Stimulated activated memory B cell treated with anti-CD40 and anti-IgM and Interleukin-4, amounts not matched to agents 10 μg/mL and 1 μg/mL and 100 μg/mL, for 72 hours (primary cell): ENCODE data around the gene ANKRD53.

Source experiments
- ATAC-seq: fragments of 150-1000 bp; cut with Tn5 transposase; 2 replicates; pipeline ENCODE4 v1.10.0; 2021
- H3K27ac Mint-ChIP-seq: one replicate; pipeline ENCODE4 v1.8.0; 2022; ENCODE audit warnings: mild to moderate bottlenecking, mixed read lengths
- H3K27me3 Mint-ChIP-seq: one replicate; pipeline ENCODE4 v1.8.0; 2022; ENCODE audit warnings: mixed read lengths
- H3K36me3 Mint-ChIP-seq: one replicate; pipeline ENCODE4 v1.8.0; 2022; ENCODE audit warnings: mixed read lengths
- H3K4me1 Mint-ChIP-seq: one replicate; pipeline ENCODE4 v1.8.0; 2022; ENCODE audit warnings: mixed read lengths
- H3K4me3 Mint-ChIP-seq: one replicate; pipeline ENCODE4 v1.8.0; 2022; ENCODE audit warnings: mild to moderate bottlenecking, moderate library complexity, mixed read lengths
- H3K9me3 Mint-ChIP-seq: one replicate; pipeline ENCODE4 v1.8.0; 2022; ENCODE audit warnings: mixed read lengths

ANKRD53 gene

GRCh38 chr2:70959271-70959761 lies 19.1 kb upstream of the ANKRD53 start:
- Mint-ChIP-seq H3K4me3 (no peak overlapping the region), H3K4me1 (peaks cover 6% of the 10 kb centered on the region), H3K9me3 (no peaks in the 10 kb centered on the region), H3K36me3 (no peaks in the 10 kb centered on the region), H3K27me3 (peaks cover 86% of the 10 kb centered on the region), H3K27ac (no peak overlapping the region)
- no peak for ATAC-seq

GRCh38 chr2:70959851-70960832 lies 18.3 kb upstream of the ANKRD53 start:
- H3K27me3 Mint-ChIP-seq: peaks cover 86% of the 10 kb centered on the region
- H3K9me3 Mint-ChIP-seq: no peaks in the 10 kb centered on the region
- H3K27ac Mint-ChIP-seq: no peak overlapping the region
- peaks cover 13% of the 10 kb centered on the region for H3K4me1 Mint-ChIP-seq
- ATAC-seq: no peak
- H3K36me3 Mint-ChIP-seq: no peaks in the 10 kb centered on the region
- no peak overlapping the region for H3K4me3 Mint-ChIP-seq

GRCh38 chr2:70960833-70961647 lies 17.4 kb upstream of the ANKRD53 start:
- Mint-ChIP-seq H3K27me3 (peaks cover 80% of the 10 kb centered on the region), H3K4me3 (no peak overlapping the region), H3K4me1 (peaks cover 15% of the 10 kb centered on the region), H3K9me3 (no peaks in the 10 kb centered on the region), H3K36me3 (no peaks in the 10 kb centered on the region), H3K27ac (no peak overlapping the region)
- no peak for ATAC-seq

- no peaks in the 10 kb centered on the region for H3K36me3 Mint-ChIP-seq
- peaks cover 74% of the 10 kb centered on the region for H3K27me3 Mint-ChIP-seq
- no peak overlapping the region for H3K27ac Mint-ChIP-seq
- peaks cover 15% of the 10 kb centered on the region for H3K4me1 Mint-ChIP-seq
- no peaks in the 10 kb centered on the region for H3K9me3 Mint-ChIP-seq
- no peak for ATAC-seq
- no peak overlapping the region for H3K4me3 Mint-ChIP-seq
Observed at GRCh38 chr2:70961648-70961994, 16.8 kb upstream of the ANKRD53 start.

GRCh38 chr2:70962211-70962884 lies 16.1 kb upstream of the ANKRD53 start:
- H3K36me3 Mint-ChIP-seq: no peaks in the 10 kb centered on the region
- no peaks in the 10 kb centered on the region for H3K9me3 Mint-ChIP-seq
- H3K27me3 Mint-ChIP-seq: peaks cover 69% of the 10 kb centered on the region
- no peak for ATAC-seq
- peaks cover 15% of the 10 kb centered on the region for H3K4me1 Mint-ChIP-seq
- H3K27ac Mint-ChIP-seq: no peak overlapping the region
- no peak overlapping the region for H3K4me3 Mint-ChIP-seq

GRCh38 chr2:70962885-70963878 lies 15.2 kb upstream of the ANKRD53 start:
- Mint-ChIP-seq H3K9me3 (no peaks in the 10 kb centered on the region), H3K27me3 (peaks cover 69% of the 10 kb centered on the region), H3K36me3 (no peaks in the 10 kb centered on the region), H3K27ac (no peak overlapping the region), H3K4me3 (no peak overlapping the region), H3K4me1 (peaks cover 14% of the 10 kb centered on the region)
- no peak for ATAC-seq

GRCh38 chr2:70964133-70964532 lies 14.3 kb upstream of the ANKRD53 start:
- Mint-ChIP-seq H3K27me3 (peaks cover 61% of the 10 kb centered on the region), H3K9me3 (no peaks in the 10 kb centered on the region), H3K4me3 (no peak overlapping the region), H3K4me1 (peaks cover 9% of the 10 kb centered on the region), H3K36me3 (no peaks in the 10 kb centered on the region), H3K27ac (no peak overlapping the region)
- no peak for ATAC-seq

GRCh38 chr2:70964596-70965386 lies 13.6 kb upstream of the ANKRD53 start:
- ATAC-seq: peak; percentile 81
- Mint-ChIP-seq H3K27ac (peak overlapping the region; percentile 65), H3K27me3 (peaks cover 56% of the 10 kb centered on the region), H3K9me3 (no peaks in the 10 kb centered on the region), H3K4me3 (peak overlapping the region; percentile 85), H3K4me1 (peaks cover 9% of the 10 kb centered on the region), H3K36me3 (no peaks in the 10 kb centered on the region)

- peaks cover 9% of the 10 kb centered on the region for H3K4me1 Mint-ChIP-seq
- no peaks in the 10 kb centered on the region for H3K9me3 Mint-ChIP-seq
- peak overlapping the region; percentile 85 for H3K4me3 Mint-ChIP-seq
- no peaks in the 10 kb centered on the region for H3K36me3 Mint-ChIP-seq
- peaks cover 48% of the 10 kb centered on the region for H3K27me3 Mint-ChIP-seq
- H3K27ac Mint-ChIP-seq: peak overlapping the region; percentile 65
- no peak for ATAC-seq
Observed at GRCh38 chr2:70965506-70965905, 12.9 kb upstream of the ANKRD53 start.

GRCh38 chr2:70966681-70967080 lies 11.7 kb upstream of the ANKRD53 start:
- Mint-ChIP-seq H3K4me1 (peaks cover 9% of the 10 kb centered on the region), H3K9me3 (no peaks in the 10 kb centered on the region), H3K27me3 (peaks cover 40% of the 10 kb centered on the region), H3K4me3 (no peak overlapping the region), H3K27ac (no peak overlapping the region), H3K36me3 (no peaks in the 10 kb centered on the region)
- ATAC-seq: no peak

GRCh38 chr2:70967189-70967588 lies 11.2 kb upstream of the ANKRD53 start:
- Mint-ChIP-seq H3K9me3 (no peaks in the 10 kb centered on the region), H3K27ac (no peak overlapping the region), H3K4me3 (no peak overlapping the region), H3K27me3 (peaks cover 40% of the 10 kb centered on the region), H3K36me3 (no peaks in the 10 kb centered on the region), H3K4me1 (peaks cover 9% of the 10 kb centered on the region)
- ATAC-seq: no peak

GRCh38 chr2:70974592-70974991 lies 3.8 kb upstream of the ANKRD53 start:
- no peaks in the 10 kb centered on the region for H3K36me3 Mint-ChIP-seq
- no peaks in the 10 kb centered on the region for H3K9me3 Mint-ChIP-seq
- no peak overlapping the region for H3K4me3 Mint-ChIP-seq
- H3K27me3 Mint-ChIP-seq: peaks cover 13% of the 10 kb centered on the region
- no peak overlapping the region for H3K27ac Mint-ChIP-seq
- no peak for ATAC-seq
- H3K4me1 Mint-ChIP-seq: peaks cover 19% of the 10 kb centered on the region

GRCh38 chr2:70975237-70975636 lies 3.2 kb upstream of the ANKRD53 start:
- Mint-ChIP-seq H3K36me3 (no peaks in the 10 kb centered on the region), H3K9me3 (no peaks in the 10 kb centered on the region), H3K27me3 (peaks cover 13% of the 10 kb centered on the region), H3K4me1 (peaks cover 19% of the 10 kb centered on the region), H3K4me3 (no peak overlapping the region), H3K27ac (no peak overlapping the region)
- no peak for ATAC-seq
